K562 (cell line): Measurements from ENCODE around the gene ENSA. TPM values are rescaled to one million over a fixed set of nuclear protein-coding genes. Genes with fewer than 3 reads are reported as not detected.

Experiments
- ADNP ChIP-seq: fragments of 200-800 bp; sonication (Bioruptor generic); IDR thresholded peaks from 2 replicates; pipeline ENCODE4 v1.6.1; 2016; ENCODE audit warnings: missing genetic modification characterization, missing compliant biosample characterization
- BCL6 ChIP-seq: fragments of 250-450 bp; sonication (Bioruptor Pico); IDR thresholded peaks from 2 replicates; pipeline ENCODE4 v1.4.0; 2020
- ILF3 ChIP-seq: fragments of 450-650 bp; IDR thresholded peaks from 2 replicates; pipeline ENCODE4 v1.6.1; 2018; ENCODE audit warnings: antibody characterized with exemption, mild to moderate bottlenecking, moderate library complexity, borderline replicate concordance
- KHSRP ChIP-seq: fragments of 450-650 bp; IDR thresholded peaks from 2 replicates; pipeline ENCODE4 v1.6.1; 2017
- KLF16 ChIP-seq: IDR thresholded peaks from 2 replicates; pipeline ENCODE4 v1.6.1; 2016; ENCODE audit warnings: antibody characterized with exemption
- MAFK ChIP-seq: IDR thresholded peaks from 2 replicates; pipeline ENCODE4 v1.6.1; 2011; ENCODE audit warnings: low read length, improper control_type of control experiment
- NFYB ChIP-seq: IDR thresholded peaks from 2 replicates; pipeline ENCODE4 v1.6.1; 2011; ENCODE audit warnings: mild to moderate bottlenecking, moderate library complexity; ENCODE audit not compliant: insufficient read length; ENCODE audit errors: extremely low read depth
- NR3C1 ChIP-seq: sonication (generic); formaldehyde crosslinking; IDR thresholded peaks from 2 replicates; pipeline ENCODE4 v1.8.1; 2022; ENCODE audit warnings: missing genetic modification reagents
- PHB2 ChIP-seq: fragments of 450-650 bp; IDR thresholded peaks from 2 replicates; pipeline ENCODE4 v1.6.1; 2017; ENCODE audit warnings: low read depth
- PRMT5 ChIP-seq: sonication (generic); formaldehyde crosslinking; IDR thresholded peaks from 2 replicates; pipeline ENCODE4 v1.5.0; 2020; ENCODE audit warnings: missing genetic modification reagents
- ZC3H8 ChIP-seq: fragments of 450-650 bp; IDR thresholded peaks from 2 replicates; pipeline ENCODE4 v1.6.1; 2017
- ZNF551 ChIP-seq: fragments of 250-450 bp; sonication (Bioruptor Pico); IDR thresholded peaks from 2 replicates; pipeline ENCODE4 v1.5.0; 2021; ENCODE audit warnings: mild to moderate bottlenecking, moderate library complexity
- polyA plus RNA-seq, 8 experiments: library from polyadenylated mRNA; depleted of rRNA in 4 of 8; stranded (reverse) in 5 of 8; unstranded in 3 of 8; fragments of >200 nt; fragmentation: Nextera tagmentation in 2 of 8; fragmentation: Illumina TruSeq in 1 of 8; extraction: Ambion mirVana in 2 of 8; extraction: Trizol in 1 of 8; gene quantifications; 2 replicates each; pipeline versions ENCODE4 v1.2.1 to v1.2.3, GENCODE V29; 2011 to 2014; ENCODE audit warnings: inconsistent platforms in 1 of 8, missing spikeins in 1 of 8
- total RNA-seq, 7 experiments: library from RNA; depleted of rRNA in 6 of 7; stranded (reverse); fragments of >200 nt in 6 of 7; fragmentation: Illumina TruSeq in 2 of 7; extraction: Trizol in 2 of 7; gene quantifications; 2 replicates each; pipeline versions ENCODE4 v1.2.1 to v1.2.3, GENCODE V29; 2011 to 2021; ENCODE audit warnings: low replicate concordance in 1 of 7
- TF ChIP-seq, protein P1 (sequence below): fragments of 450-650 bp; IDR thresholded peaks from 2 replicates; pipeline ENCODE4 v1.6.1; 2016; ENCODE audit warnings: low read depth
- TF ChIP-seq, protein P2 (sequence below): fragments of 250-450 bp; sonication (Bioruptor Pico); IDR thresholded peaks from 2 replicates; pipeline ENCODE4 v1.9.0; 2021; ENCODE audit warnings: mild to moderate bottlenecking
- TF ChIP-seq, protein P3 (sequence below): fragments of 450-650 bp; formaldehyde crosslinking; IDR thresholded peaks from 2 replicates; pipeline ENCODE4 v1.4.0; 2020; ENCODE audit warnings: mild to moderate bottlenecking, moderate library complexity
- TF ChIP-seq, protein P4 (sequence below): fragments of 450-650 bp; IDR thresholded peaks from 2 replicates; pipeline ENCODE4 v1.6.1; 2017; ENCODE audit warnings: antibody characterized with exemption

Gene ENSA
- total and polyA plus RNA-seq, 9 of the 15 experiments (the other 6 are each of a cell fraction or from before 2014, with no cell fraction given): 68.1 to 605 (median 188) TPM

DNA sequence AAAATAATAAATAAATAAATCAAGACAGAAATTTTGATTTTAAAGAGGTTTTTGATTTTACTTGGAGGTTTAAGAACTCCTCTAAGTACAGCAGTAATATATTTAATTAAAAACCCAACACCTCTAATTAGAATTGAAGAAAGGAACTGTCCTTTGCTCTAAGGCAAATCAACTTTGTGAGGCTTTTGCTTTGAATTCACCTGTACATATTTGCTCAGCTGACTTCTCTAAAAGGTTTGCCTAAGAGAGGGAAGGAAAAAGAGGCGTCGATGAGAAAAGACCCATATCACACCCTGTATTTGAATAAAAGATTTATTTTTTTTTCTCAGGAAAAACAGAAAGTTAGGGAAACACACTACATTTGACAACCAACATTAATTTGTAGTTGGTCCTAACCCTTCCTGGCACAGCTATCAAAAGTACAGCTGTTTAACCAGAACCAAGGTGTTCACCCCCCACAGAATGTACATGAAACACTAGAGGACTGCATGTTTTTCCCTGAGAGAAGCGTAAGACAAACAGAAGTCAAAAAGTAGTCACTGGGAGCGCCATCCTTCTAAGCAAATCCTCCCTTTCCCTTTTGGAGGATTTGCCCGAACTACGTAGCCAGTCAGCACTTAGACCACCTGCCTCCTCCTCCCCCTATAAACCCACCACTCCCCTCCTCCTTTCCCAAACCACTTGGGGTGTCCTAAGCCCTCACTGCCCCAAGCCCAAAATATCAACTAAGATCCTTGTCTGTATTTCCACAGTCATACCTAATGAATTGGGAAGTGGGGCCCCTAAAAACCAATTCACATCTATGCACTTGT, 54.9 kb downstream of the ENSA start (continued):
- TF ChIP-seq ILF3: 0 out of 2 replicates have a peak, but pooled peaks have one; percentile 6
- TF ChIP-seq ZNF551 (CRISPR knock-in tag): no peak
- no peak for TF ChIP-seq BCL6
- TF ChIP-seq, protein P1, sequence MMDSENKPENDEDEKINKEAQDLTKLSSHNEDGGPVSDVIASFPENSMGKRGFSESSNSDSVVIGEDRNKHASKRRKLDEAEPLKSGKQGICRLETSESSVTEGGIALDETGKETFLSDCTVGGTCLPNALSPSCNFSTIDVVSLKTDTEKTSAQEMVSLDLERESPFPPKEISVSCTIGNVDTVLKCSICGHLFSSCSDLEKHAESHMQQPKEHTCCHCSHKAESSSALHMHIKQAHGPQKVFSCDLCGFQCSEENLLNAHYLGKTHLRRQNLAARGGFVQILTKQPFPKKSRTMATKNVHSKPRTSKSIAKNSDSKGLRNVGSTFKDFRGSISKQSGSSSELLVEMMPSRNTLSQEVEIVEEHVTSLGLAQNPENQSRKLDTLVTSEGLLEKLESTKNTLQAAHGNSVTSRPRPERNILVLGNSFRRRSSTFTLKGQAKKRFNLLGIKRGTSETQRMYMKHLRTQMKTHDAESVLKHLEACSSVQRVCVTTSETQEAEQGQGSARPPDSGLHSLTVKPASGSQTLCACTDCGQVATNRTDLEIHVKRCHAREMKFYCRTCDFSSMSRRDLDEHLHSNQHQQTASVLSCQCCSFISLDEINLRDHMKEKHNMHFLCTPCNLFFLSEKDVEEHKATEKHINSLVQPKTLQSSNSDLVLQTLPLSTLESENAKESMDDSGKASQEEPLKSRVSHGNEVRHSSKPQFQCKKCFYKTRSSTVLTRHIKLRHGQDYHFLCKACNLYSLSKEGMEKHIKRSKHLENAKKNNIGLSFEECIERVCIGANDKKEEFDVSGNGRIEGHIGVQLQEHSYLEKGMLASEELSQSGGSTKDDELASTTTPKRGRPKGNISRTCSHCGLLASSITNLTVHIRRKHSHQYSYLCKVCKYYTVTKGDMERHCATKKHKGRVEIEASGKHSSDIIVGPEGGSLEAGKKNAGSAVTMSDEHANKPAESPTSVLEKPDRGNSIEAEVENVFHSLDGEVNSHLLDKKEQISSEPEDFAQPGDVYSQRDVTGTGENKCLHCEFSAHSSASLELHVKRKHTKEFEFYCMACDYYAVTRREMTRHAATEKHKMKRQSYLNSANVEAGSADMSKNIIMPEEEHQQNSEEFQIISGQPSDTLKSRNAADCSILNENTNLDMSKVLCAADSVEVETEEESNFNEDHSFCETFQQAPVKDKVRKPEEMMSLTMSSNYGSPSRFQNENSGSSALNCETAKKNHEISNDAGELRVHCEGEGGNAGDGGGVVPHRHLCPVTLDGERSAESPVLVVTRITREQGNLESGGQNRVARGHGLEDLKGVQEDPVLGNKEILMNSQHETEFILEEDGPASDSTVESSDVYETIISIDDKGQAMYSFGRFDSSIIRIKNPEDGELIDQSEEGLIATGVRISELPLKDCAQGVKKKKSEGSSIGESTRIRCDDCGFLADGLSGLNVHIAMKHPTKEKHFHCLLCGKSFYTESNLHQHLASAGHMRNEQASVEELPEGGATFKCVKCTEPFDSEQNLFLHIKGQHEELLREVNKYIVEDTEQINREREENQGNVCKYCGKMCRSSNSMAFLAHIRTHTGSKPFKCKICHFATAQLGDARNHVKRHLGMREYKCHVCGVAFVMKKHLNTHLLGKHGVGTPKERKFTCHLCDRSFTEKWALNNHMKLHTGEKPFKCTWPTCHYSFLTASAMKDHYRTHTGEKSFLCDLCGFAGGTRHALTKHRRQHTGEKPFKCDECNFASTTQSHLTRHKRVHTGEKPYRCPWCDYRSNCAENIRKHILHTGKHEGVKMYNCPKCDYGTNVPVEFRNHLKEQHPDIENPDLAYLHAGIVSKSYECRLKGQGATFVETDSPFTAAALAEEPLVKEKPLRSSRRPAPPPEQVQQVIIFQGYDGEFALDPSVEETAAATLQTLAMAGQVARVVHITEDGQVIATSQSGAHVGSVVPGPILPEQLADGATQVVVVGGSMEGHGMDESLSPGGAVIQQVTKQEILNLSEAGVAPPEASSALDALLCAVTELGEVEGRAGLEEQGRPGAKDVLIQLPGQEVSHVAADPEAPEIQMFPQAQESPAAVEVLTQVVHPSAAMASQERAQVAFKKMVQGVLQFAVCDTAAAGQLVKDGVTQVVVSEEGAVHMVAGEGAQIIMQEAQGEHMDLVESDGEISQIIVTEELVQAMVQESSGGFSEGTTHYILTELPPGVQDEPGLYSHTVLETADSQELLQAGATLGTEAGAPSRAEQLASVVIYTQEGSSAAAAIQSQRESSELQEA: no peak
- TF ChIP-seq ADNP (tag): no peak
- TF ChIP-seq, protein P2, sequence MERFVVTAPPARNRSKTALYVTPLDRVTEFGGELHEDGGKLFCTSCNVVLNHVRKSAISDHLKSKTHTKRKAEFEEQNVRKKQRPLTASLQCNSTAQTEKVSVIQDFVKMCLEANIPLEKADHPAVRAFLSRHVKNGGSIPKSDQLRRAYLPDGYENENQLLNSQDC: no peak
- no peak for TF ChIP-seq ZC3H8
- no peak for TF ChIP-seq PRMT5
- TF ChIP-seq KHSRP: no peak
- no peak for TF ChIP-seq KLF16
- no peak for TF ChIP-seq MAFK
- TF ChIP-seq PHB2: no peak
- TF ChIP-seq, protein P3, sequence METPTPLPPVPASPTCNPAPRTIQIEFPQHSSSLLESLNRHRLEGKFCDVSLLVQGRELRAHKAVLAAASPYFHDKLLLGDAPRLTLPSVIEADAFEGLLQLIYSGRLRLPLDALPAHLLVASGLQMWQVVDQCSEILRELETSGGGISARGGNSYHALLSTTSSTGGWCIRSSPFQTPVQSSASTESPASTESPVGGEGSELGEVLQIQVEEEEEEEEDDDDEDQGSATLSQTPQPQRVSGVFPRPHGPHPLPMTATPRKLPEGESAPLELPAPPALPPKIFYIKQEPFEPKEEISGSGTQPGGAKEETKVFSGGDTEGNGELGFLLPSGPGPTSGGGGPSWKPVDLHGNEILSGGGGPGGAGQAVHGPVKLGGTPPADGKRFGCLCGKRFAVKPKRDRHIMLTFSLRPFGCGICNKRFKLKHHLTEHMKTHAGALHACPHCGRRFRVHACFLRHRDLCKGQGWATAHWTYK (CRISPR knock-in tag): no peak
- TF ChIP-seq NFYB: no peak
- TF ChIP-seq, protein P4, sequence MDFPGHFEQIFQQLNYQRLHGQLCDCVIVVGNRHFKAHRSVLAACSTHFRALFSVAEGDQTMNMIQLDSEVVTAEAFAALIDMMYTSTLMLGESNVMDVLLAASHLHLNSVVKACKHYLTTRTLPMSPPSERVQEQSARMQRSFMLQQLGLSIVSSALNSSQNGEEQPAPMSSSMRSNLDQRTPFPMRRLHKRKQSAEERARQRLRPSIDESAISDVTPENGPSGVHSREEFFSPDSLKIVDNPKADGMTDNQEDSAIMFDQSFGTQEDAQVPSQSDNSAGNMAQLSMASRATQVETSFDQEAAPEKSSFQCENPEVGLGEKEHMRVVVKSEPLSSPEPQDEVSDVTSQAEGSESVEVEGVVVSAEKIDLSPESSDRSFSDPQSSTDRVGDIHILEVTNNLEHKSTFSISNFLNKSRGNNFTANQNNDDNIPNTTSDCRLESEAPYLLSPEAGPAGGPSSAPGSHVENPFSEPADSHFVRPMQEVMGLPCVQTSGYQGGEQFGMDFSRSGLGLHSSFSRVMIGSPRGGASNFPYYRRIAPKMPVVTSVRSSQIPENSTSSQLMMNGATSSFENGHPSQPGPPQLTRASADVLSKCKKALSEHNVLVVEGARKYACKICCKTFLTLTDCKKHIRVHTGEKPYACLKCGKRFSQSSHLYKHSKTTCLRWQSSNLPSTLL: no peak
- no peak for TF ChIP-seq NR3C1 (CRISPR knock-in tag)
